Daoy (cell line): ENCODE results near the gene SCN9A. TPM values are rescaled to one million over a fixed set of nuclear protein-coding genes. Genes with fewer than 3 reads are reported as not detected.
"Not testable (repeated sequence)": the region's sequence is repeated elsewhere in the genome, so short reads cannot be mapped to it uniquely, and the experiment has no call there.

Experiments
- DNase-seq: peaks from one replicate; pipeline ENCODE4 v3.0.0-alpha.2; 2015; ENCODE audit warnings: low read depth
- total RNA-seq: library from RNA; depleted of rRNA; stranded (reverse); fragments of >200 nt; shearing (Covaris generic); gene quantifications from 2 replicates; pipeline ENCODE4 v1.2.3, GENCODE V29; 2014

Gene SCN9A
- total RNA-seq, 1 experiment from 2014 or later = 0.29 TPM

DNA sequence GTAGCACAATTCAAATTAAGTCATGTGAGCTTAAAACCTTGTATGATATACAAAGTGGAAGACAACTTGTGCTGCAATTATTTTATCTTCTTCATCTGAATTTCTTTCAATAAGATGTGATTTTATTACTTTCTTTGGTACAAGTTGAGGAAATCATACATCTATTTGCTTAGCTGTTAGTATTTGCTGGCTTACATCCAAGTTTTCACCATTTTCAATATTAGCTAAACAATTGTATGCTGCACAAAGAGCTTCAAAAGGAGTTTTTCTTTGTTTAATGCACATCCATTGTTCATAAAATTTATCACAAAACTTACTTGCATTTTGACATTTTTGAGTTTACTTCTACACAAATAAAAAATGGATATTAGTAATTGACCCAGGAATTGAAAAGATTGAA is 40.9 kb downstream of the SCN9A start:
- no peak for DNase-seq

DNA sequence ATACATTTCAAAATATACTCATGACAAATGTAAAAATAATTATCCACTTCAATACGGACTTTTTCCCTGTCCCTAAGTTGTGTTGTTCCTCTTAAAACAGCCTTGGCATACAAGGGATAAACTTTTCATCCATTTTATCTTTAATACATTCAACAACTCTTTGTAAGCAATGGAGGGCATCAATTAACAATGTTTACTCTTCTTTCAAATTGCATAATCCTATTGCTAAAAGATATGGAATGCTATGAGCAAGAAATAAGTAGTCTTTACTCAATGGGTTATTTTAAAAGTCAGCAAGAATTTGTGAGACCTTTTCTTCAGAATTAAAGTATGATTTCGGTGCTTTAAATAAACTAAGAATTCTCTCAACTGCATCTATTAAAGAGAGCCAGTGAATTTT is 41.9 kb downstream of the SCN9A start:
- no peak for DNase-seq

DNA sequence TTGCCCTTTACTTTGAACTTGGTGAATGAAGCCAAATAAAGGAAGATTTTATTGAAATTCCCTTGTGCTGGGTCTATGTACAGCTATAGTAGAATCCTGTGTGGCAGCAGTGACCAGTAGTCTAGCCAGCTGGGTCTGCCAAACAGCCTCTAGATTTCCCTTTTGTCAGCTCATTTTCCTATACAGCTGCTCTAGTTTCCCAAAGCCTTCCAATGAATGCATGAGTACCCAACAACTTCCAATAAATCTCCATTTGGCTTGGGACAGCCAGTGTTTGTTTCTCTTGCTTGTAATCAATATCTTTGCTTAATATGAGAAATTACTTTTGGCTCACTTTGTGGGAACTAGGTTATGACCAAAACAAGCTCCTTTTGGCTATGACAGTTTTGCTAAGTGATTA is 43.6 kb downstream of the SCN9A start:
- no peak for DNase-seq

DNA sequence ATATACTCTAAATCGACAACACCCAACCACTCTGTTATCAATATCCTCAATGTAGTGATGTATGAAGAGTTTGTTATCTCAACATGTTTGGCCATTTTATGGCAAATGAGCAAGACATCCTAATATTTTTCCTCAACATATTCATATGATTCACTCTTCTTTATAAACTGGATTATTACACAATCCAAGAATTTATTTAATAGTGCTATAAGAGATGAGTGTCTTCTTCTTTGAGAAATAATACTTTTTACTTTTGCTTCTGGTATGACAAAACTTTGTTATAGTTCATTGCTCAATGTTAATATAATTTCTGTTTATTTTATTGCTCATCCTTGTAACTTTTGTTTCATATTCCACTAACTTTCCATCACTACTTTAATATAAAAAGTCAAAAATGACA is 44.3 kb downstream of the SCN9A start:
- no peak for DNase-seq

DNA sequence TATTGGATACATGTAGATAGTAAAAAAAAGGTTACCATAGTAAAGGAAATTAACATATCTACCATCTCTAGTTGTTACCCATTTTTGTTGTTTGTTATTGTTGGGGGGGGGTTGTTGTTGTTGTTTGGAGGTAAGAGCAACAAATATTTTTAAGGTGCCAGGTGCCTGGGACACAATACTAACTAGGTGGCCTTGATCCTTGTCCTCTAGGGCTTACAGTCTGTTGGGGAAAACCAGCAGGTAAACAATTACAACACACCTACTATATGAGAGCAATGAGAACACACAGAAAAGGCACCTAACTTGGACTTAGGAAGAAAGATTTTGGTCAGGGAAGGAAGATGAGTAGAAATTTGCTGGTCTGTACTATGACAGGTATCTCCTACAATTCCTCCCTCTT is 46.3 kb downstream of the SCN9A start:
- DNase-seq = no peak

DNA sequence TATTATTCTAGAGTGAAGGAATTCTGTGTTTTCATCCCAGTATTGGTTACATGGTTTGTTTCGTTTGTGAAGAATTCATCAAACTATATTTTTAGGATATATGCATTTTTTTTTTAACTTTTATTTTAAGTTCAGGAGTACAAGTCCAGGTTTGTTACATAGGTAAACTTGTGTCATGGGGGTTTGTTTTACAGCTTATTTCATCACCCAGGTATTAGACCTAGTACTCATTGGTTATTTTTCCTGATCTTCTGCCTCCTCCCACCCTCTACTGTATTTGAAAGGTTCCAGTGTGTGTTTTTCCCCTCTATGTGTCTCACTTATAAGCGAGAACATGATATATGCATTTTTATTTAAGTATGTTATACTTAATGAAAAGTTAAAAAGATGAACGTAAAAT is 47.6 kb downstream of the SCN9A start:
- no peak for DNase-seq

DNA sequence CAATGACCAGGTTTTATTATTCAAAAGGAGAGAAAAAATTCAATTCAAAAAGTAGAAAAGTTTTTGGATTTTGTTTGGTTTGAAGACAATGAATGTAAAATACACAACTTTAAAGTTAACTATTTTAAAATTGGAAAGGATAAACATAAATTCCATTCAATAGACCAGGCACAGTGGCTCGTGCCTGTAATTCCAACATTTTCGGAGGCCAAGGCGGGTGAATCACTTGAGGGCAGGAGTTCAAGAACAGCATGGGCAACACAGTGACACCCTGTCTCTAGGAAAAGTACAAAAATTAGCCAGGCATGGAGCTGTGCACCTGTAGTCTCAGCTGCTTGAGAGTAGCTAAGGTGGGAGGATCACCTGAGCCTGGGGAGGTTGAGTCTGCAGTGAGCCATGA is 54.7 kb downstream of the SCN9A start:
- no peak for DNase-seq

DNA sequence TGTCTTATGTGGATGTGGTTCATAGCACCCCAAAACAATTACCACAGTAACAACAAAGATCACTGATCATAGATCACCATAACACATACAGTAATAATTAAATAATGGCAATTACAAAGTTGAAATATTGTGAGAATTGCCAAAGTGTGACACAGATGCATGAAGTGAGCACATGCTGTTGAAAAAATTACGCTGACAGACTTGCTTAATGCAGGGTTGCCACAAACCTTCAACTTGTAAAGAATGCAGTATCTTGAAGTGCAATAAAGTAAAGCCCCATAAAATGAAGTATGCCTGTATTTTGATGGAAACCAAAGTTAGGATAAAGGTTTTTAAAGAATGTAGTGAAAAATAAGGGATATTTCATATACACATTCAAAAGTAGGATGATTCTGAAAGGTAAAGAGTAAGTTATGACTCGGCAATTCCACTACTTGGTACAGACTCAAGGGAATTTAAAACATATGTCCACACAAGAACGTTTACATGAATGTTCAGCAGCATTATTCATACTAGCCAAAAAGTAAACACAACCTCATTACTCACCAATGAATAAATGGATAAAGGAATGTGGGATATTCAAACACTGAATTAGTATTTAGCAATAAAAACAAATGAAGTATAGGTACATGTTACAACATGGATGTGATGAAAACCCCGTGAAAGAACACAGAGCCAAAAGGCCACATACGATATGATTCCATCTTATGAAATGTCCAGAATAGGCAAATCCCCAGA is 61.6 kb downstream of the SCN9A start:
- peak; percentile 1 for DNase-seq

DNA sequence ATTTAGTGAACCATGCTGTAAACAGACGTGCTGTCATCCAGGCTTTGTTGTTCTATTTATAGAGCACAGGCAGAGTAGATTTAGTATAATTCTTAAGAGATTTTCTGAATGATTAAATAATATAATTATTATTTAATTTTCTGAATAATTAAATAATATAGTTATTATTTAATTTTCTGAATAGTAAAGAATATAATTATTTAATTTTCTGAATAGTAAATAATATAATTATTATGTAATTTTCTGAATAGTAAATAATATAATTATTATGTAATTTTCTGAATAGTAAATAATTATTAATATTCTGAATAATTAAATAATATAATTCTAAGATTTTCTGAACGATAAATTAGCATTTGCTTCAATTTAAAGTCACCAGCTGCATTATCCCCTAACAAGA is 62.9 kb downstream of the SCN9A start:
- DNase-seq = not testable (repeated sequence)

DNA sequence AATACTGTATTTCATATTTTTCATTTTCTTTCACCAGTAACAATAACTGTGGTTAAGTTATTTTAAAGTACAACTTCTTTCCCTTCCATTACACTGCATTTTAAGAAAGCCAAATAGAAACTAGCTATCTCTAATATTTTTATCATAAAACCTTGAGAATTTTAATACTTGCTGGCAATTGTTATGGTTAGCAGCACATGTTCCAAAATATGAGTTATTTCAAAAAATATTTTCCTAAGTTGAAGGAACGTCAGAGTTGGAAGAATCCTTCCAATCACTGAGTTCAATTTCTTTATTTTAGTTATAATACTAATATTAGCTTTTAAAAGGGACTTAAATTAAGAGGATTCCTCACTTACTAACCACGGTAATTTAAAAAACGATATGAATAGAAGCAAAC is 68.4 kb downstream of the SCN9A start:
- no peak for DNase-seq

DNA sequence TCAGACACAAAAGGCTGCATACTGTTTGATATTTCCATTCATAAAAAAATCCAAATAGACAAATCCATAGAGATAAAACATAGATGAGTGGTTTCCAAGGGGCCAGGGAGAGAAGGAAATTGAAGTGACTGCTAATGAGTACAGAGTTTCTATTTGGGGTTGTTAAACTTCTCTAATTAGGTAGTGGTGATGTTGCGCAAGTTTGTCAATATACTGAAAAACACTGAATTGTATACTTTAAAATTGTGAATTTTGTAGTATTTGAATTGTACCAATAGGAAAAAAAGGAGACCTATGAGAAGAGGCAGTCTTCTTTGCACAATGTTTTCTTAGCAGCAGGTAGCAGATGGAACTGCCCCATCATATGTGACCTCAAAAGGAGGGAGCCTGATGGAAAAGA is 71.1 kb downstream of the SCN9A start:
- DNase-seq = no peak

DNA sequence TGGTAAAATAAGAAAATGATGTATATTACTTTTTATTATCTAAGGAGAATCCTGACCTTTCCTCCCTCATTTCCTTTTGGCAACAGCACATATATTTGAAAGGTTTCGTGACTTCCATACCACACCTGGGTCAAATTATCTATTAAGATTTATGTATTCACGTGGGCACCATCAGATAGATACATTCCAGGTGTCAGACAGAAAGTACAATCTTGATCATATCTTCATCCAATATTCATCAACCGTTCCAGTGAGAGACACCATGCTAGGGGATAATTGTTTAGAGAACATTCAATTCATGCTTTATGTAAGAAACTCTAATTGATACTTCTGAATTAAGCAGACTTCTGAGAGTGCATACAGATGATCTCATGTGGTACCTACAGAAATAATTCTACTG is 73.7 kb downstream of the SCN9A start:
- no peak for DNase-seq

DNA sequence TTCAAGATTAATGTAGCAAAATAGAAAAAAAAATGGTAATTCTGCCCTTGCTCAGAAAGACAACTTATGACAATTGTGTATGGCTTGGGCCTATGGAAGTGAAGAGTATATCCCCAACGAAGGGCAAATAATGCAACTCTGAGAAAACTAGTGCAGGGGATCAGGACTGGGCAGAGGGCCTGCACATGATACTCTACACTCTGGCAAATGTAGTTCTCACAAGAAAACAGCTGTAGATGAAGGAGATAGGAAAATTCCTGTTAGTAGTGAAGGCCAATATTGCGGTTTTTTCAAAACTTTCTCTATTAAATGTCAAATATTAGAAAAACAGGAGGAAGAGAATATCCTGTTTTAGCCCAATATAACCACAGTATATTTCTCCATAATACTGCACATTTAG is 77.8 kb downstream of the SCN9A start:
- no peak for DNase-seq

DNA sequence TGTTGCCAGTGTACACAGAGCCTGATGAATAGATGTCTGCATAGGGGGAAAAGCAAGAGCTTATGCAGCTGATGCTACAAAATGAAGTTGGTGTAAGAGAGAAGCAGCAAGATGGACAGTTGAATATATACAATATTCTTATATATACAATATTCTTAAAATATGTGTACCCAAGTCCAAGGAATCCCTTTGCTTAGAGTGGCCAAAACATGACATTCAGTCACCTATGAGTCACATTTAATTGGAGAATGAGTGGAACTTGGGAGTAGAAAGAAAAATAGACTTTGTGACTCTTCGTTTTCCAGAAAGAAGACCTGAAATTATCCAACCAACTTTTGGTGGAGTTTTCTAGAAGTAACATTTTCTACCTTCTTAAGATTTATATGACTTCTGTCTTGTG is 81.8 kb downstream of the SCN9A start:
- no peak for DNase-seq

DNA sequence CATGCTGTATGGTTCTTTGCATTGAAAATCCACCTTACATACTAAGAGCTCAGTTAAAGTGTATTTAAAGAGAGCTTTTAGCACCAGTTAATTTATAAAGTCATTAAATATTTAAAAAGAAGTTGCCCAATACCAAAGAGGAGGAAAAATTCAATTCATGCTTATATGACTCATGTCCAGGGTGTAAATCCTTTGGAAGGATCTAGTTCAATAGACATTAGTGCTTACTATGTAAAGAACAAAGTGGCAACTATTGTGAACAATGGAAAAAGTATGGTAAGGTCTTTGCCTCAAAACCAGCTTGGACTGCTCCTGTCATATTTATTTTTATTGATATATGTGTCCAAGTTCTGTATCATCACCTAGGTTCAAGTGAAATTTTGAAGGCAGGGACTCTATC is 90.5 kb downstream of the SCN9A start:
- DNase-seq = no peak

DNA sequence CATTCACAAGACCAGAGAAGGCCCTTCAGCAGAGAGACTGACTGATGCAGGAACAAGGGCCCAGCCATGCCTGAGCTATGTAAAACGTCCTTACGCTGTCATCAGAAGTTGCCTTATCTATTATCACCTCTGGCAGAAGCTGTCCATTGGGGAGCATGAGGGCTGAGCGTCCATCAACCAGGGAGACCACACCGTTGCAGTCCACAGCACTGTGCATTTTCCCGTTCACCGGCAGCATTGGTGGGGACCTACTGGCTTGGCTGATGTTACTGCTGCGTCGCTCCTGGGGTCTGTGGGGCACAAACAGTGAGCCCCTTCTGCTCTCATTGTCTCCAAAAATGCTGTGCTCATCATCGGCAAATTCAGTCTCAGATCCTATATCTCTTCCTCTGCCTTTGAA is 91.4 kb downstream of the SCN9A start:
- DNase-seq = no peak

DNA sequence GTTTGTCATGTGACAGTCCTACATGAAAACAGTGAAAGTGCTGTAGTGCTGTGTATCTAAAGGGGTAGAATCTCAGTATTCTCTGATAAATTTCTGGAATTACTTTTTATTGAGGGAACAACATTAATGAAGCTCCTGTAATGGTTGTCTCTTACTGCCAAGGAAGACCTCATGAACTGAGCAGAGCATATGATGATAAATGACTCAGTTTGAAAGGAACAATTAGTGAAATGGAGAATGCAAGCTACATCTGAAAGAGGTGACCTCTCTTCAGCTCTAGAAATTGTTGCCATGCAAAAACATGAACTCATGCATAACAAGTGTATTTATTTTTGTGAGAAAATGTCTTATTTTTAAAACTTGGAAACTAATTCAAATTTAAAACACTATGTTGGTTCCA is 93.6 kb downstream of the SCN9A start:
- DNase-seq = no peak

DNA sequence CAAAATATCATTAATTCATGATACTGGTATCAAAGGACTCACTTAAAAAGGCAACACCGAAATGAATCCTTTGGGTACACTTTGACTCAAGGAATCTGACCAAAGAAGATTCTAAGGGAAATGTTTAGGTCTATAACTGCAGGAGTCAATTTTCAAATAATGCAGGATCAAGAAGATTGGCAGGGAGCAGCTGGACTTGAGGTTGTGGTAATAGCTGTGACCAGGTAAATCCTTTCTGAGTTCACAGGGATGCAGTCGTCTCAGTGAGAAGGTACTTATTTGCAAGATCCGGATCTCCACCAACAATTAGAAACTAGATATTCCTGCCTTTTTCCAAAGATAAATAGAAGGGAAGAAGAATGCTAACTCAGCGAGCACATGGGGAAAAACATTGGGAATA is 96.9 kb downstream of the SCN9A start:
- no peak for DNase-seq

DNA sequence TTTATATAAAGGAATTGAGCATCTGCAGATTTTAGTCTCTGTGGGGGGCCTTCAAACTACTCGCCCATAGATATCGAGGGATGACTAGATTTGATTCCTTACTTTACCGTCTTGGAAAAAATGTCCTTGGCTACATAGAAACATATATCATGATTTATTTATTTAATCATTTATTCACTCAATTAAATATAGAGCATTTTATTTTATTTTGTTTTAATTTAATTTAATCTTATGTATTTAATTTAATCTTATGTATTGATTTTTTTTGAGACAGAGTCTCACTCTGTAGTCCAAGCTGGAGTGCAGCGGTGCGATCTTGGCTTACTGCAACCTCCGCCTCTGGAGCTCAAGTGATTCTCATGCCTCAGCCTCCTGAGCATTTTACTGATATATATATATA is 105.4 kb downstream of the SCN9A start:
- DNase-seq = no peak

DNA sequence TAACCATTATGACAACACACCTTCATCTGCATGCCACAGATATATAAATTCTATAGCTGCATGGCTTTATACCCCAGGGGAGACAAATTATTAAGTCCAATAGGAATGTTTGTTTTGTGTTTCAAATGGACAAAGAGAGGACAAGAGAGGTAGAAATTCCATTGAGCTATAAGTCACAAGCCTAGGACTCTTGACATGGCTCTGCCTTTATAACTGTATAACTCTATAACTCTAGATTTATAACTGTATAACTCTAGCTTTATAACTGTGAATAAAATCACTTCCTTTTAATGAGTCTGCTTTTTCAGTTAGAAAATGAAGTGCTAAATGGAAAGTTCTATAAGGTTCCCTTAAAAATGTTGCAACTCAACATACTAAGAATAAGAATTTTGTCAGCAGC is 106.4 kb downstream of the SCN9A start:
- DNase-seq = no peak

DNA sequence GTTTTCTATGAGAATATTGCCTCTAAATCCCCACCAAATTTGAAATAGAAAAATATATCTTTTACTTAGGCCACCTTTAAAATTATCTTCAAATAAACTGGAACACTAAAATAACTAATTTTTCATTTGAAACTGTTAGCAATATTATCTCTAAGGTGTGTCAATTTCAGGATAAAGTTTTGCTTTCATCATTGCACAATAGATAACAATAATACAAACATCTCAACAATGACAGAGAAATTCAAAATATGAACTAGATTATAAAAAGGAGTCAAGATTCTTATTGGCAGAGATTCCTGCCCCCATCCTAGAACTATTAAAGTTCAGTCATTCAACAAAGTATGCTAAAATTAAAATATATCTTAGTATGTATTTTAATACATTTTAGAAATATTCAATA is 117.9 kb downstream of the SCN9A start:
- no peak for DNase-seq

DNA sequence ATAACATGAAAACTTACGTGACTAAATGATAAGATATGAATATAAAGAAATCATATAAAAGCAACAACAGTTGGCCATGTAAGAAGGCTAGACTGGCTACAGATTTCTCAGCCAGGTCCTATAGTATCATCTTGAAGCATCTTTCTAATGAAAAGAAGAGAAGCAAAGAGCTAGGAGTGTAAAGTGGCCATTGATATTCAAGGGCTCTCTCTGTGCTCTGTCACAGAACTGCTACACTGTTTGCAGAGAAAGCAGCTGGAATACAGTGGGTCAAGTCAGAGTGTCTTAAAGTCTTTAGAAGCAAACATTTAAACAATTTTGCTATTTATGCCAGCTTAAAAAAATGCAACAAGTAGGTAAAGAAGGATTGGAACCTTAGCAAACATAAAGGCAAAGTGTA is 118.8 kb downstream of the SCN9A start:
- no peak for DNase-seq

DNA sequence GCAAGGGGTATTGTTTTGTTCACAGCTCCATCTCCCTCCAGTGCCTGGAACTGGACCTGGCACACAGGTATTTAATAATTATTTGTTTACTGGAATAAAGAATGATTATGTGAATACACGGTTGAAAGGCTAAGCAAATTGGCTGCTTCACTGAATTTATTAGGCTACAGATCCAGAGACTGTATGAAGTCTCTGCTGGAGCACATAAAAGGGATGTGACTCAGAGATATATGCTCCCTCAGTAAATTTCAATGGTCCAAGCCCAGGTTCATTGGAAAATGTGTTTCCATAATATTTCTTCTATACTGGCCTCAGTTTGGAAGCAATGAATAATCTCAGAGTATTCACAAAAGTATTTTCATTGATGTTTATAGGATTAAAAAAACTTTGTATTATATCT is 126.4 kb downstream of the SCN9A start:
- no peak for DNase-seq

DNA sequence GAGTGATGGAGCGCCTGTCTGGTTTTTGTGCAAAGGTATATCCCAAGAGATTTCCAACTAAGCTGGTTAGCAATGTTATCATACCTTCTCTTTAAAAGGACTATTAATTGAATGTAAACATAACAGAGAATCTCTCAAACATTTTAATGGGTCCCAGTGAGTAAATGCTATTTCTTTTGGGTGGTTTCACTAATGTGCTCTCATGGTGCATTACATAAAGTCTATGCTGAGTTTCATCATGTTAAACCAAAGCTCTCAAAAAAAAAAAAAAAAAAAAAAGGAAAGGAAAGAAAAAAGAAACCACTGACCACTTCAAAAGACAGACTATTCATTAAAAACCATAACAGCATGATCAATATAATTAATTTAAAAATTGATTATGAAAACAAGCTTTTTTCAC is 128.8 kb downstream of the SCN9A start:
- no peak for DNase-seq

DNA sequence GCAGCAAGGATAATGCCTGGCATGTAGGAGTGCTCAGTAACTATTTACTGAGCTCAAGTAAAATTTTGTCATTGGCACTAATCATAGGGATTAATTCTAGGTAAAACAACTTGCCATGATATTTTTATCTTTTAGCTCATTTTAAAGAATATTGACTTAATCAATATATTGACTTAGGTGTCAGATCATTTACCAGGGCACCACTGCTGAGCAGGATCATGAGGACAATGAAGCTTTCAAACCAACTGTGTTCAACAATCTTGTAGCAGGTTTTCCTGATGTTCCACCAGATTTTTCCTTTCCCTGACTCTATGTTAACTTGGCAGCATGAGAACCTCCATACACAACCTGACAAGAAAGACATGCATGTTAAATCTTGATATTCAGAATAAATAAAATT is 133.4 kb downstream of the SCN9A start:
- no peak for DNase-seq
